Uterus (tissue), 4 donors: ENCODE results near the gene GCLC. TPM values are rescaled to one million over a fixed set of nuclear protein-coding genes. Genes with fewer than 3 reads are reported as not detected.

Experiments
- DNase-seq, 2 donors: peaks; one replicate each; pipeline ENCODE4 v3.0.0-alpha.2; 2019 to 2020
- H3K27ac ChIP-seq, 2 donors: fragments of 200-600 bp; sonication (generic); 1 replicate in 1 of 2; 2 replicates in 1 of 2; pipeline ENCODE4 v1.5.1; 2016 to 2018
- H3K27me3 ChIP-seq, 2 donors: fragments of 200-600 bp; sonication (generic); one replicate each; pipeline ENCODE4 v1.5.1; 2018 to 2019; ENCODE audit warnings: control low read depth in 1 of 2
- H3K36me3 ChIP-seq, 2 donors: fragments of 200-600 bp; sonication (generic); one replicate each; pipeline ENCODE4 v1.5.1; 2019; ENCODE audit warnings: control low read depth in 1 of 2
- H3K4me1 ChIP-seq, 2 donors: fragments of 200-600 bp; sonication (generic); one replicate each; pipeline ENCODE4 v1.5.1; 2018 to 2019; ENCODE audit warnings: control low read depth in 1 of 2
- H3K4me3 ChIP-seq, 2 donors: fragments of 200-600 bp; sonication (generic); 1 replicate in 1 of 2; 2 replicates in 1 of 2; pipeline ENCODE4 v1.5.1; 2018 to 2019; ENCODE audit warnings: mild to moderate bottlenecking in 1 of 2
- H3K9me3 ChIP-seq, 2 donors: fragments of 200-600 bp; sonication (generic); one replicate each; pipeline ENCODE4 v1.5.1; 2019; ENCODE audit warnings: control low read depth in 1 of 2
- CTCF ChIP-seq, 4 experiments: fragments of 200-600 bp in 2 of 4; fragments of 450-650 bp in 2 of 4; sonication (generic) in 2 of 4; IDR thresholded peaks; one replicate each; pipeline ENCODE4 v1.5.1; 2016 to 2019; ENCODE audit warnings: antibody characterized with exemption in 4 of 4, mild to moderate bottlenecking in 2 of 4, moderate library complexity in 1 of 4
- POLR2A ChIP-seq, 2 donors: fragments of 450-650 bp; IDR thresholded peaks; one replicate each; pipeline ENCODE4 v1.6.1; 2016; ENCODE audit warnings: antibody characterized with exemption in 2 of 2, mild to moderate bottlenecking in 1 of 2, moderate library complexity in 1 of 2
- intact Hi-C: fragments of 100-400 bp; cut with DNase I; formaldehyde crosslinking; loops from one replicate; pipeline ENCODE4 v1.15.1; 2023; ENCODE audit warnings: low total_unique reads
- total RNA-seq, 4 donors: library from RNA; depleted of rRNA in 3 of 4; stranded (reverse); fragments of >200 nt in 3 of 4; gene quantifications; one replicate each; pipeline versions ENCODE4 v1.1.0 to v1.2.4, GENCODE V29; 2014 to 2023
- donor health status: DM: yes; HTN: yes; CAD: no.

GCLC gene
- 10 to 100 TPM; 20.0 to 41.0 (median 32.7) TPM for total RNA-seq

- intact Hi-C loops: loop anchor here (10.0 kb wide), 1 partner anchor 250 kb away; the partner anchor contains the start of gene LRRC1
These were observed at the start of gene GCLC for GRCh38 chr6:53544470-53545308. Gene GCLC, minus strand, starts transcription at chr6:53545101. Its CDS starts 456 bp downstream, at chr6:53544645.

GRCh38 chr6:53594596-53594995 is 49.7 kb upstream of the GCLC start:
- DNase-seq: no peak
- Histone ChIP-seq H3K27ac (no peak overlapping the region), H3K4me3 (no peak overlapping the region), H3K27me3 (no peaks in the 10 kb centered on the region), H3K36me3 (no peaks in the 10 kb centered on the region), H3K9me3 (no peaks in the 10 kb centered on the region), H3K4me1 (no peaks in the 10 kb centered on the region)
- intact Hi-C loops: no loop called here
- no peak for TF ChIP-seq CTCF (IDR thresholded peaks at IDR 0.05)
- TF ChIP-seq POLR2A (IDR thresholded peaks at IDR 0.05): no peak

More at GRCh38 chr6:53544470-53545308, at the start of gene GCLC:
- Histone ChIP-seq H3K4me3 (peak within 1 kb of the TSS; percentile 50 to 82), H3K27me3 (no peaks in the 10 kb centered on the region), H3K36me3 (no peaks in the 10 kb centered on the region), H3K9me3 (no peaks in the 10 kb centered on the region), H3K4me1 (no peaks in the 10 kb centered on the region), H3K27ac (peak within 1 kb of the TSS; percentile 87 to 94)
- DNase-seq: peak; percentile 94 to 95
- TF ChIP-seq POLR2A (IDR thresholded peaks at IDR 0.05) (peak; percentile 87 to 95), CTCF (IDR thresholded peaks at IDR 0.05) (peak; percentile 62 to 82 (median 69))

- TF ChIP-seq CTCF (IDR thresholded peaks at IDR 0.05): no peak
- TF ChIP-seq POLR2A (IDR thresholded peaks at IDR 0.05): no peak
- no peaks in the 10 kb centered on the region for H3K9me3 ChIP-seq
- intact Hi-C loops: no loop called here
- H3K4me3 ChIP-seq: no peak overlapping the region
- H3K36me3 ChIP-seq: no peaks in the 10 kb centered on the region
- H3K27me3 ChIP-seq: no peaks in the 10 kb centered on the region
- H3K27ac ChIP-seq: no peak overlapping the region
- no peak for DNase-seq
- no peaks in the 10 kb centered on the region for H3K4me1 ChIP-seq
These were observed 48.1 kb upstream of the GCLC start for GRCh38 chr6:53593001-53593488.

GRCh38 chr6:53591873-53592272 is 47.0 kb upstream of the GCLC start:
- Histone ChIP-seq H3K9me3 (no peaks in the 10 kb centered on the region), H3K27me3 (no peaks in the 10 kb centered on the region), H3K4me1 (no peaks in the 10 kb centered on the region), H3K4me3 (no peak overlapping the region), H3K36me3 (no peaks in the 10 kb centered on the region), H3K27ac (no peak overlapping the region)
- intact Hi-C loops: no loop called here
- no peak for DNase-seq
- TF ChIP-seq CTCF (IDR thresholded peaks at IDR 0.05): no peak
- TF ChIP-seq POLR2A (IDR thresholded peaks at IDR 0.05): no peak

- TF ChIP-seq CTCF (IDR thresholded peaks at IDR 0.05): no peak
- no peak for TF ChIP-seq POLR2A (IDR thresholded peaks at IDR 0.05)
- Histone ChIP-seq H3K27me3 (no peaks in the 10 kb centered on the region), H3K4me3 (no peak overlapping the region), H3K9me3 (no peaks in the 10 kb centered on the region), H3K36me3 (no peaks in the 10 kb centered on the region), H3K4me1 (no peaks in the 10 kb centered on the region), H3K27ac (no peak overlapping the region)
- intact Hi-C loops: no loop called here
- no peak for DNase-seq
These were observed 44.1 kb upstream of the GCLC start for GRCh38 chr6:53588816-53589509.
